HPDE6-E6E7 (cell line): ENCODE measurements around the gene FZD2.
"Not testable (repeated sequence)": the region's sequence is repeated elsewhere in the genome, so short reads cannot be mapped to it uniquely, and the experiment has no call there.

Experiments
- DNase-seq: peaks from one replicate; pipeline ENCODE4 v3.0.0; 2011; ENCODE audit warnings: missing footprints; ENCODE audit errors: extremely low spot score

Gene FZD2

GRCh38 chr17:44546671-44547606, 10.3 kb upstream of the FZD2 start:
- DNase-seq = peak; percentile 76

DNA sequence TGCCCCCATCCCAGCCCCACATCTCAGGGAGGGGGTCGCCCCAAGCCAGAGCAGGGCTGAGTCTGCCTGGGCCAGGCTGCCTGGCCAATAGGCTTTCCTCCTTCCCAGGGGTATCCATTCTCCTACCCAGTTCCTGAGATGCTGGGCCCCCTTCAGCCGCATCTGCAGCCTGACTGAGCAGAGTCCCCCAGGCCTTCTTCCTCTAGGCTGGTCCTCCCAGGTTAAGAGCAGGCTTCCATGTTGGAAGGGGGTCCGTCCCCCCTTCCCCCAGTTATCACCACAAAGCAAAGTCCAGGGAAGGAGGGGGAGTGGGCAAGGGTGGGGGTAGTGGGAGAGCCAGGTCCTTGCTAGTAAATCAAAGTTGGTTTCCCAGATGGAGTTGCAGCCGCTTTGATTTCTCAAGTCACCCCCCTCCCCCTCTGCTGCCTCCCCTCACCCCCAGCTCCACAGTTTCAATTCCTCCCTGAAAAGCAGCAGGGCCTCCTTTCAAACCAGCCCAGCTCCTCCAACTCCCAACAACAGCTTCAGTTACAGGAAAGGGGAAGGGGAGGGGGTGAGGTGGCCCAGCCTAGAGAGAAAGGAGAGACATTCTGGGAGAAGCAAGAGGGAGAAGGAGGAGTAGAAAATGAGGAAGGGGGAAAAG, 9.5 kb upstream of the FZD2 start:
- no peak for DNase-seq

DNA sequence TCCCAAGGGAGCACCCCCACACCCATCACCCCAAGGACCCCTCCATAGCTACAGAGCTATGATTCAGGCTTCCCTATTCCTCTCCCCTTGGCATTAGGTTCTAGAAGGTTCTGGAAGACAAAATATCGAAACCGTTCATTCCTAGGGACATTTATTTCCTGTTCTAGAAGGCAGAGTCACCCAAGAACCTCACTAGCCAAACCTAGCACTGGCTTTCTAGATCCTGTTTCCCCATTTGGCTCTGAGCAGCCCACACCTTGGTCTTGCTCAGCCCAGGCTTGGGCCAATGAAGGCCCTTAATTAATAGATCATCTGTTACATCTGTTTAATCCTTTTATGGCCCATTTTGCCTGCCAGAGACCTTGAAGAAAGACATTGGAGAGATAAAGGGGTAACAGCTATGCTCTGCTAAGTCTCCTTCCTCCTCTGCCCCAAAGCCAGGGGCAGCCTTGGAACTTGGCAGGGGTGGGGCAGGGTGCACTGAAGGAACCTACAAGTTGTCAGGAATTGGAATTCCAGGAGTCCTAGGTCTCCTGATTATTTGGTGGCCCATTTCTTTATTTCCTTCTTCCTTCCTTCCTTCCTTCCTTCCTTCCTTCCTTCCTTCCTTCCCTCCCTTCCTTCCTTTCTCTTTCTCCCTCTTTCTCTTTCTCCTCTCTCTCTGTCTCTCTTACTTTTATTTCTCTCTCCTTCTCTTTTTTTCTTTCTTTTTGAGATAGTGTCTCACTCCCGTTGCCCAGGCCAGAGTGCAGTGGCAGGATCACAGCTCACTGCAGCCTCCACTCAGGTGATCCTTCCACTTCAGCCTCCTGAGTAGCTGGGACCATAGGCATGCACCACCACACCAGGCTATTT, 8.7 kb upstream of the FZD2 start:
- DNase-seq = no peak

DNA sequence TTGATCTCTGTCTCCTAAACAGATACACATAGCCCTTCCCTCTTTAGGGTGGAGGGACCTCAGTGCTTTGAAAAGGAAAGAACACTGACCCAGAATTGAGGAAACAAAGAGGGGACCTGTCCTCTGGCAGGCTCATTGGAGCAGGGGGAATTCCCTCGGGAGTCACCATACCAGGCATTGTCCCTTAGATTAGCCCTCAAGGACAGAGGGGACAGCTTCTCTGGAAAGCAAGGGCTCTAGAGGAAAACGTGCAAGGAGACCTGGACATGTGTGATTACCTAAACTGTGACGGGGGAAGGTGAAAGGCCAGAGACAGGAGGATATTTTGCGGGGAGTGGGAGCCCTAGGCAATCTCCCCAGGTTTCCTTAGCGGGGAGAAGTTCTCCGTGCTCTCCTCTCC, 7.6 kb upstream of the FZD2 start:
- DNase-seq = no peak

DNA sequence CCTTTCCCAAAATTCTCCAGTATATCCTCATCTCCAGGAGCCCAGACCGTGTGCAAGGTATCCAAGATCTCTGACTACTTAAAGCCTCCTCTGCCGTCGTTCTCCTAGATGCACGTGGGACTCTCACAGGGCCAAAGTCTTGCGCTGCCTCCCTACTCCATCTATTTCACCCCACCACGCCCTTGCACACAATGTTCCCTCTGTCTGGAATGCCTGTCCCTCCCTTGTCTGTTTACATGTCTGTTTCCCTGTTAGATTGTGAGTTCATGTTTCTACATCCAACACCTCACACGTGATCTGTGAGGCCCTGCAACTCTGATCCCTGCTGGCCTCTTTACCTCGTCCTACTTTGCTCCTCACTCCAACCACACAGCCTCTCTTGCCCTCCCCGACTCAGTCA, 4.9 kb upstream of the FZD2 start:
- DNase-seq = no peak

- no peak for DNase-seq
Measured at GRCh38 chr17:44555099-44555498, 2.2 kb upstream of the FZD2 start.

DNA sequence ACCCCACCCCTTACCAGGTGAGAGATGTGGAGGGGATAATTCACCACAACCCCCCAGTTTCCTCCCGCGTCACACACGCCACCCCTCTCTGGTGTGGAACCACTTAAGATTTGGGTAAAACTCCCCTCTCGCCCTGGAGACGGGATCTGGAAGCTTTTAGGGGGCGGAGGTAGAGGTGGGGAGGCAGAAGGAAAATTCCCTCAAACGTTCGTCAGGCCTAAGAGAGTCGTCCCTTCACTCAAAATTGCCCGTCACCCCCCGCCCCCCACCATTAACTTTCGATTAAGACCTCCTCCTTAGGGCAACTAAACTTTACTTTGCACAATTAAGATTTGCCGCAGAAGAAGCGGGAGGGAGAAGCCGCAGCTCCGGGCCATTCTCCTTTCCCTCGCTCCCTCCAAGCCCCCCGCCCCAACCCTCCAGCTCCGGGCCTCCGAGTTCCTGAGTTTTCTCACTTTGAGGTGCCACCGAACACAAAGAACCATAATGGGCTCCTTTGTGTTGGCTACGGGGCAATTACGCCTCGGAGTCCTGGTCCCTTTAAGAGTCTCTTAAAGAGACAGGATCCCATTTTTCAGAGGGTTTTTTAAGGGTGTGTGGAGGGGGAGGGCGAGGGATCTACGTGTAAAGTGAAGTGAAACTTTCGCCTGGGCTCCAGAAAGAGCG, 985 bp upstream of the FZD2 start:
- no peak for DNase-seq

DNA sequence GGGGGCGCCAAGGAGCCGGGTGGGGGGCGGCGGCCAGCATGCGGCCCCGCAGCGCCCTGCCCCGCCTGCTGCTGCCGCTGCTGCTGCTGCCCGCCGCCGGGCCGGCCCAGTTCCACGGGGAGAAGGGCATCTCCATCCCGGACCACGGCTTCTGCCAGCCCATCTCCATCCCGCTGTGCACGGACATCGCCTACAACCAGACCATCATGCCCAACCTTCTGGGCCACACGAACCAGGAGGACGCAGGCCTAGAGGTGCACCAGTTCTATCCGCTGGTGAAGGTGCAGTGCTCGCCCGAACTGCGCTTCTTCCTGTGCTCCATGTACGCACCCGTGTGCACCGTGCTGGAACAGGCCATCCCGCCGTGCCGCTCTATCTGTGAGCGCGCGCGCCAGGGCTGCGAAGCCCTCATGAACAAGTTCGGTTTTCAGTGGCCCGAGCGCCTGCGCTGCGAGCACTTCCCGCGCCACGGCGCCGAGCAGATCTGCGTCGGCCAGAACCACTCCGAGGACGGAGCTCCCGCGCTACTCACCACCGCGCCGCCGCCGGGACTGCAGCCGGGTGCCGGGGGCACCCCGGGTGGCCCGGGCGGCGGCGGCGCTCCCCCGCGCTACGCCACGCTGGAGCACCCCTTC, 484 bp downstream of the FZD2 start:
- no peak for DNase-seq

GRCh38 chr17:44558334-44558709, 1.0 kb downstream of the FZD2 start:
- no peak for DNase-seq

DNA sequence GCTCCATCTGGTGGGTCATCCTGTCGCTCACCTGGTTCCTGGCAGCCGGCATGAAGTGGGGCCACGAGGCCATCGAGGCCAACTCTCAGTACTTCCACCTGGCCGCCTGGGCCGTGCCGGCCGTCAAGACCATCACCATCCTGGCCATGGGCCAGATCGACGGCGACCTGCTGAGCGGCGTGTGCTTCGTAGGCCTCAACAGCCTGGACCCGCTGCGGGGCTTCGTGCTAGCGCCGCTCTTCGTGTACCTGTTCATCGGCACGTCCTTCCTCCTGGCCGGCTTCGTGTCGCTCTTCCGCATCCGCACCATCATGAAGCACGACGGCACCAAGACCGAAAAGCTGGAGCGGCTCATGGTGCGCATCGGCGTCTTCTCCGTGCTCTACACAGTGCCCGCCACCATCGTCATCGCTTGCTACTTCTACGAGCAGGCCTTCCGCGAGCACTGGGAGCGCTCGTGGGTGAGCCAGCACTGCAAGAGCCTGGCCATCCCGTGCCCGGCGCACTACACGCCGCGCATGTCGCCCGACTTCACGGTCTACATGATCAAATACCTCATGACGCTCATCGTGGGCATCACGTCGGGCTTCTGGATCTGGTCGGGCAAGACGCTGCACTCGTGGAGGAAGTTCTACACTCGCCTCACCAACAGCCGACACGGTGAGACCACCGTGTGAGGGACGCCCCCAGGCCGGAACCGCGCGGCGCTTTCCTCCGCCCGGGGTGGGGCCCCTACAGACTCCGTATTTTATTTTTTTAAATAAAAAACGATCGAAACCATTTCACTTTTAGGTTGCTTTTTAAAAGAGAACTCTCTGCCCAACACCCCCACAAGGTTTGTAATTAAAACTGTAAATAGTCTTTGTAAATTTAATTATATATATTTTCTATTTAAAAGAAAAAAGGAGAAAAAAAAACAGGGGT, 1.7 kb downstream of the FZD2 start:
- DNase-seq = no peak

DNA sequence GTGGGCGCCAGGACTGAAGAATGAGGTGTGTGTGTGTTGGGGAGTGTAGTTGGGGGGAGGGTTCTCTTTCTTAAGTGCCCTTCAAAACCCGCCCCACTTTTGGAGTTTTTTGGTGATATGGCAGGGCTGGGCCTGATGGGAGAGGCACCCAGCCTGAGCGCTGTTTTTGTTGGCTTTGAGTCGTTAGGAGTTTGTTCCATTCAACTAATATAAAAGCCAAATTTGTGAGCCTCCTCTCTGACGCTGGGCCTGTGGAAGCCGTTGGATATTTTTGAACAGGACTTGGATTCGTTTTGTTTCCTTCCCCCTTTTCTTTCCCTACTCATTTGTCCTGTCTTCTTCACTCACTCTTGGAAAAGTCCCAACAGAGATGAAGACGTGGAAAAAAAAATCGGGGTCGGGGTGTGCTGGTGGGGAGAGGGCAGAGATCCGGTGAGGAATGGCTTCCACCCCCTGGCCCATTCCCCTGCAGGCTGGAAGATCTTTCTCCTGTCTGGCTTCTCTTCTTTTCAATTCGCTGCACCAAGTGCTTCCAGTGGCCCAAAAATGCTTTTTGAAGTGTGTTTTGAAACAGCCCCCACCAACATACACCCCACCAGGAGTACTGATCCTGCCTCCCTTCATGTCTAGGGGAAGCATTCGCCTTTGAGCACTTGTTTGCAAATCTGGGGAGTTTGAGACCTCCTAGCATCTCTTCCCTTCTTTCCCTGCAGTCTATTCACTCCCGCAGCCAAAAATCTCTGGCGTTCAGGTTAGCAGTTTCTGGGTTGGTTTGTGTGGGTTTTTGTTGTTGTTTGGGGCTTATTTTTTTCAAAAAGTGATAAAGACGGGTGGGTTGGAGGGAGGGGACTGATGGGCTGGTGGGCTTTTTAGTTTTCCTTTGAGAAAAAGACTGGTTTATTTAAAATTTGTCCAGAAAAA, 2.6 kb downstream of the FZD2 start:
- DNase-seq = no peak

GRCh38 chr17:44561237-44561623, 3.9 kb downstream of the FZD2 start:
- no peak for DNase-seq

- DNase-seq = no peak
Measured at GRCh38 chr17:44564429-44564828, 7.1 kb downstream of the FZD2 start.

DNA sequence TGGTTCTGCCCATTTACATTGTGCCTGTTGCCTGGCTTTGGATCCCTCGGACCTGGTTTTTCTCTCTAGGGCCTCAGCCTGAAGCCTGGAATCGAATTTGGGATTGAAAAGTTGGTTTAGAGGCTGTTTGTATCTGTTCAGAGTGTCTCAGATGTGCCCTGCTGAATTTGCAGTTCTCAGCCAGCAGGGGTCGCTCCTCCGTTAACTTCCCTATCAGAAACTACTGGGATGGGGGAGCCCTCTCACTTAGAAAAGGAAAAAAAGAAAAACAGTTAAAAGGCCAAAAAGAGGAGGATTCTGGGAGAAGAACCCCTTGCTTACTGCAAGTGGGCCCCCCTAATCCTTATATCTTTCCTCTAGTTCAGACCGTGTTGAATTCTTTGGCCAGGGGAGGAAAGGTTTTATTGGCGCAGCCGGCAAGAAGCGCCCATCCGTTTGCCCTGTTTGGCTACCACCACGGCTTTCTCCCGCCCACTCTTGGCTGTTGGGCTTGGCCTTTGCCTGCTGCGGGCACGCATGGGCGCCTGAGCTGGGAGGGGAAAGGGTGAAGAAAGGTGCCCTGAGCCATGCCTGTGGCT, 8.7 kb downstream of the FZD2 start:
- no peak for DNase-seq

DNA sequence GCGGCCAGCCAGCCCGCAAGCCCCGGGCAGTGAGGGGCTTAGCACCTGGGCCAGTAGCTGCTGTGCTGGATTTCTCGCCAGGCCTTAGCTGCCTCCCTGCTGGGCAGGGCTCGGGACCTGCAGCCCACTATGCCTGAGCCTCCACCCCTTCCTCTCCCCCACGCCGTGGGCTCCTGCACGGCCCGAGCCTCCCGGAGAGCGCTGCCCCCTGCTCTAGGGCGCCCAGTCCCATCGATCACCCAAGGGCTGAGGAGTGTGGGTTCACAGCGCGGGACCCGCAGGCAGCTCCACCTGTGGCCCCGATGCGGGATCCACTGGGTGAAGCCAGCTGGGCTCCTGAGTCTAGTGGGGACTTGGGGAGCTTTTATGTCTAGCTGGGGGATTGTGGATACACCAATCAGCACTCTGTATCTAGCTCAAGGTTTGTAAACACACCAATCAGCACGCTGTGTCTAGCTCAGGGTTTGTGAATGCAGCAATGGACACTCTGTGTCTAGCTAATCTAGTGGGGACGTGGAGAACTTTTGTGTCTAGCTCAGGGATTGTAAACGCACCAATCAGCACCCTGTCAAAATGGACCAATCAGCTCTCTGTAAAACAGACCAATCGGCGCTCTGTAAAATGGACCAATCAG, 11.1 kb downstream of the FZD2 start:
- not testable (repeated sequence) for DNase-seq

DNA sequence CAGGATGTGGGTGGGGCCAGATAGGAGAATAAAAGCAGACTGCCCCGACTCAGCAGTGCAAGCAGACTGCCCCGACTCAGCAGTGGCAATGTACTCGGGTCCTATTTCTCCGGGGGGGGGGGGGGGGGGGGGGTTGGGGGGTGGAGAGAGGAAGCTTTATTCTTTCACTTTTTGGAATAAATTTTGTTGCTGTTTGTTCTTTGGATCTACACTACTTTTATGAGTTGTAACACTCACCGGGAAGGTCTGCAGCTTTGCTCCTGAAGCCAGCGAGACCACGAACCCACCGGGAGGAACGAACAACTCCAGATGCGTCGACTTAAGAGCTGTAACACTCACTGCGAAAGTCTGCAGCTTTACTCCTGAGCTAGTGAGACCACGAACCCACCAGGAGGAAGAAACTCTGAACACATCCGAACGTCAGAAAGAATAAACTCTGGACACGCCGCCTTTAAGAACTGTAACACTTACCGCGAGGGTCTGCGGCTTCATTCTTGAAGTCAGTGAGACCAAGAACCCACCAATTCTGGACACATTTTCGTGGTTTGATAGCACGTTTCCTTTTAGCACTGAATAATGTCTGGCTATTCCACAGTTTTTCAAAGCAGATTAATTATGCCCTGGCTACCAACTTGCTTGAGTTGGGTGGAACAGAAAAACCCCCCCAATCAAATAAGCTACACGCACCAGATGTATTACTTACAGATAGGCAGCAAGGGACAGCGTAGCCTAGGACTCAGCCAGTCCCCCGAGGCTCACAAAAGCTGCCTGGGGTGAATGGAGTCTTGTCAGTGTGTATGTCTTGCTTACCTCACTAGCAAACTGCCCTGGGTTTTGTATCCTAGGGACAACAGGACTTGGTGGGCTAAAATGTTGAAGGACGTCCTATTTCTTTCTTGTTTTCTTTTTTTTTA, 11.9 kb downstream of the FZD2 start:
- no peak for DNase-seq

- no peak for DNase-seq
Measured at GRCh38 chr17:44572801-44573200, 15.5 kb downstream of the FZD2 start.
